ENCODE measurements around the gene TNFAIP3.

TNFAIP3 gene

GRCh38 chr6:137846274-137846673 is 20.8 kb upstream of the TNFAIP3 start:
- no peak for DNase-seq

- no peak for DNase-seq
These were observed 20.2 kb upstream of the TNFAIP3 start for GRCh38 chr6:137846772-137847313.

GRCh38 chr6:137847748-137848147 is 19.3 kb upstream of the TNFAIP3 start:
- no peak for DNase-seq

GRCh38 chr6:137848672-137849071 is 18.4 kb upstream of the TNFAIP3 start:
- DNase-seq = no peak

DNA sequence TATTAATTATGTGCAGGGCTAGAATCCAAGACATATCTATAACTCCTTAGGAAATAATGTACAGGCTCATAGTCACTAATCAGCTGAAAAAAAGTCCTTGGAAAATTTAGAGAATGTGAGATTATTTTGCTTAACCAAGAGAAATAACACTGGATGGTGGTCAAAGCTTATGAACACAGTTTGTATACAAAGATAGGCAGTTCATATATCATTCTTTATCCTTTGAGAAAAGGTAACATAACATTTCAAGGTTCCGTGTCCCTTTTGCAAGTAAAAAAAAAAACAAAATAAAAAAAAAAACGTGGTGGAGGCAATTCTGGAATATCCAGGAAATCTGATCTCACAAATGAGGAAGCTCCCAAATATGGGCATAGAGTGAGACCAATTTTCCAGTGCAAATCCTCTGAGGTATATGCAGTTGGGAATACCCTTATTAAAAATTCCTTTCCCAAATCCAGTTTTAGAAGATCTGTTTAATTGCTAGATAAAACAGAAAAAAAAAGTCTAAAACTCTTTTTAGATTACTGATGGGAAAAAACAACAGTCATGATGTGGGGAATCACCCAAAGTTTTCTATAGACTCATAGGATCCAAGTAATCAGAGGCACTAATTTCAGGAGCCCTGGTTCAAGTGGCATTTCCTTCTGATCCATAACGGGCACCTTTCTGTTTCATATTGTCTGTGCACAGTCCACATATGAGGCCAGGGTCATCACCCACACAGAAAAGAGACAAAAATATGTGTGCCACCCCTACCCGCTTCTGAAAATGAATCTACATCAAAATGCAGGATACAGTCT is 17.7 kb upstream of the TNFAIP3 start:
- no peak for DNase-seq

DNA sequence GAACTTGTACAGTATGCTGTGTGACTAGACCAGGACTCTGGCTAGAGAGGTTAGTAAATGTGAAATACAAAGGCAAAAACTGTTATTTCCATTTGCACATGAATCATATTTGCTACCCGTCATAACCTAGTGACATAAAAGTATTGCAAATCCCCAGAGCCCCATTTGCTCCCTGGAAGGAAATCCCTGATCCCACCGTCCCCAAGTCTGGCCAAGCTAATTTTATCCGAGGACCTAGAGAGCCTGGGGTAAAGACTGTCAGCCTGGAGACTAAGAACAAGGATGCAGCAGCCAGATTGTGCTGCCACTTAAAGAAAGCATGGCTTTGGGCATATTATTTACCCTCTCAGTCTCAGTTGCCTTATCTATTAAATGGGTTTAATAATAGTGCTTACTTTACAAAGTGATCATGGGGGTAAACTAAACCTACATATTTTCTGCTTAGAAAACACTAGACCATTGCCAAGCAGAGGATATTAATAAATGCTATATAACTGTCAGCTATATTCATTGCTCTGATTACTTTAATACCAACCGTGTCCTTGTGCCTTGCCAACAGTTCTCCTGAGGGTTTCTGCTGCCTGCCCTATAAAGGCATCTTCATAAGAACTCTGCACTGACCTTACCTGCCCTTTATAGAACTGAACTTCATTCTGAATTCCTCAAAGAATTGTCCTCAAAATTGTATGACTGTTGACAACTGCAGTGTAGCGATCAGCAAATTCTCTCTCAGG is 16.9 kb upstream of the TNFAIP3 start:
- no peak for DNase-seq

GRCh38 chr6:137850816-137851602 is 16.1 kb upstream of the TNFAIP3 start:
- no peak for DNase-seq

- no peak for DNase-seq
These were observed 15.4 kb upstream of the TNFAIP3 start for GRCh38 chr6:137851669-137852068.

DNA sequence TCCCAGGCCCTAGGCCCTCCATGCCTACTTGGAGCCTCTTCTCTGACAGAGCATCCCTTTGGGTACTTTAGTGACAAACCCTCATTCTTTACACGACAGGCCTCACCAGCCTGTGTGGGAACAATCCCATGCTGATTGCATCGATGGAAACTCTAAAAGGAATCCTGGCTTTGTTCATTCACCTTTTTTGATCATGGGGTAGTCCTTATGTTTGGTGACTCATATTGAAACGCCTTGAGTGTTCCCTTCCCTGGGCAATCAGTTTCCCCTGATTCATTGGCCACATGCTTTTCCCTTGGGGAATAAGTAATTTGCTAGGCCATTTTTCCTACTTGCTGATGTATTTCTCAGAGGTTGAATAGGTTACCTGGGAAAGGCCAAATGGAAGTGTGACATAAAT is 14.7 kb upstream of the TNFAIP3 start:
- DNase-seq = no peak

DNA sequence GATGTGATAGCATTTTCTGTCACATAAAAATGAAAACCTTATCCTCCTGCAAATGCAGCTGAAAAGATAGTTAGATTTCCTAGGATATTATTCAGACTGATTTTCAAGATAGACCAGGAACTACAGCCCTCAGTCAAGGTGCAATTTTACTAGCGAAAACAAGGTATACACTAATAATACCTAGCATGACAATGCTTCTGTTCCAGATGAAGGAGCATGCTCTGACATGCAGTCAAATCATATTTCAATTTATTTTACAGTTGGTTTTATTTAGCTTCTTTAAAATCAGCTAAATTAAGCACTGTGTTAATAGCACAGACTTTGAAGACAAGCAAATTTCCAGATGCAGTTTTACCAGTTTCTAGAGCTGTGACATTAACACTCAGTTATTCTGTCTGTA is 14.2 kb upstream of the TNFAIP3 start:
- no peak for DNase-seq

- no peak for DNase-seq
These were observed 13.4 kb upstream of the TNFAIP3 start for GRCh38 chr6:137853569-137854213.

- DNase-seq = no peak
These were observed 10.7 kb upstream of the TNFAIP3 start for GRCh38 chr6:137856138-137856898.

GRCh38 chr6:137859025-137859424 is 8.0 kb upstream of the TNFAIP3 start:
- DNase-seq = no peak

DNA sequence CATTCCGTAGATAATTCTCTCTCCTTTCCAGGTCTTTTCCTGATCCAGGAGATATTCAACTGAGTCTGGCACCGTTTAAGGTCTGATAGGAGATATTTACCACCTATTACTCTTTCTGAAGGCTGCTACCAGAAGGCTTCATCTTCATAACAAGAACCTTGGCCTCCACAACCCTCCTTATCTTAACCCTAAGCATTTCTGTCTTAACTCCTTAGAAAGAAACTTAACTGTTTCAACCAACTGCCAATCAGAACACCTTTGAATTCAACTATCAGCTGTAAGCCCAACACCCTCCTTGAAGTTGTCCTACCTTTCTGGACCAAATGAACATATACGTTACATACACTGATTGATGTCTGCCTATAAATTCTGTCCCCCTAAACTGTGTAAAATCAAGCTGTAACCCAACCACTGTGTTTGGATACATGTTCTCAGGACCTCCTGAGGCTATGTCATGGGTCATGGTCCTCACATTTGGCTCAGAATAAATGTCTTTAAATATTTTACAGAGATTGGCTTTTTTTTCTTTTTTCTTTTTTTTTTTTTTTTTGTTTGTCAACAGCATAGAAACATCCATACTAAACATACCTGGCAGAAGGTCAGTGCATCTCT is 6.6 kb upstream of the TNFAIP3 start:
- DNase-seq = no peak

DNA sequence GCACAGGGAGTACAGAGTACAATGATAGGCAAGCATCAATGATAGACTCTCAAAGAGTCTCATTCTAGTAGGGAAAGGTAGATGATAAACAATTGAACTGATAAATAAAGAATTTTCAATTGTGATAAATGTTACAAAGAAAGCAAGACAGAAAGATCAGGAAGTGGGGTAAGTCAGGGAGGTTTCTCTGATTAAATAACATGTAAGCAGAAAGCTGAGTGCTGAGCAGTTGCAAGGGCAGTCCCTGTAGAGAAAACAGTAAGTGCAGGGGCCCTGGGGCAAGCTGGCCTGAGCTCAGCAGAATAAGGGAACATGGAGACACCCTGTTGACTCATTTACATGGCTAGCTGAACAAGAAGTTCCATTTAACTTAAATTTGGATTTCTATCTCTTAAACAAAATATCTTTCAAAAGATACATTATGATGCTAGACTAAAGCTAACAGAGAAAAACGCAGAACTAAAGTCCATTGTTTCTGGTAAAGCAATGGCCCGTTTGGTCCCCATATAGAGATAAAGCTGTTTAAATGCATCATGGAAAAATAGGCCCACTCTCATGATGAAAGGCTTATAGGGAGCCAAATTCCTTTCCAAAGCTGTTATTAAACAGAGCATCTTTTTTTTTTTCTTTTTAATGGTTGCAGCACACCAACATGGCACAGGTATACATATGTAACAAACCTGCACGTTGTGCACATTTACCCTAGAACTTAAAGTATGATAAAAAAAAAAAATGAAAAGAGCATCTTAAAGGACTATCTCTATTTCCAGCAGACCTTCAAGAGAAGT is 5.3 kb upstream of the TNFAIP3 start:
- DNase-seq = no peak

- no peak for DNase-seq
These were observed 4.5 kb upstream of the TNFAIP3 start for GRCh38 chr6:137862419-137863090.

- DNase-seq = no peak
These were observed 3.8 kb upstream of the TNFAIP3 start for GRCh38 chr6:137863091-137863797.

- DNase-seq = no peak
These were observed 2.1 kb upstream of the TNFAIP3 start for GRCh38 chr6:137864812-137865508.
